CD4-positive, alpha-beta memory T cell (primary cell): ENCODE data around the gene AGAP1. TPM values are rescaled to one million over a fixed set of nuclear protein-coding genes. Genes with fewer than 3 reads are reported as not detected.

Experiments used
- CTCF ChIA-PET: fragments of 350-600 bp; sonication (Branson Sonifier 250); formaldehyde crosslinking; loops from one replicate; lab custom pipeline; 2021; ENCODE audit warnings: inconsistent platforms; ENCODE audit not compliant: partially characterized antibody; lab: Charles Lee
- POLR2A ChIA-PET: fragments of 350-600 bp; sonication (Branson Sonifier 250); formaldehyde crosslinking; loops from one replicate; lab custom pipeline; 2021; ENCODE audit not compliant: partially characterized antibody; lab: Charles Lee
- DNase-seq, 5 donors: peaks; one replicate each; pipeline versions ENCODE4 v3.0.0 to v3.0.0-alpha.2; 2020 to 2022; ENCODE audit warnings: mixed read lengths in 1 of 5
- H3K27ac ChIP-seq: one replicate; pipeline ENCODE4 v1.7.0; 2013; ENCODE audit warnings: low read depth, low read length
- H3K27me3 ChIP-seq: 2 replicates; pipeline ENCODE4 v1.7.0; 2013; ENCODE audit warnings: mild to moderate bottlenecking, low read length, moderate library complexity; ENCODE audit not compliant: insufficient read depth
- H3K36me3 ChIP-seq: 2 replicates; pipeline ENCODE4 v1.7.0; 2013; ENCODE audit warnings: mild to moderate bottlenecking, low read length, moderate library complexity; ENCODE audit not compliant: insufficient read depth
- H3K4me1 ChIP-seq: 2 replicates; pipeline ENCODE4 v1.7.0; 2013; ENCODE audit warnings: mild to moderate bottlenecking, low read length, moderate library complexity; ENCODE audit not compliant: insufficient read depth
- H3K4me3 ChIP-seq, 2 donors: one replicate each; pipeline ENCODE4 v1.7.0; 2013; ENCODE audit warnings: low read length in 2 of 2, mild to moderate bottlenecking in 1 of 2
- H3K9me3 ChIP-seq, 2 donors: one replicate each; pipeline ENCODE4 v1.7.0; 2013; ENCODE audit warnings: low read length in 2 of 2, control low read depth in 1 of 2; ENCODE audit not compliant: control insufficient read depth in 1 of 2
- H3K27ac Mint-ChIP-seq, 7 donors: one replicate each; pipeline ENCODE4 v1.8.0; 2020 to 2021; ENCODE audit warnings: mixed read lengths in 7 of 7, mild to moderate bottlenecking in 6 of 7, inconsistent platforms in 3 of 7, moderate library complexity in 3 of 7
- H3K27me3 Mint-ChIP-seq, 2 donors: one replicate each; pipeline ENCODE4 v1.8.0; 2020 to 2021; ENCODE audit warnings: mixed read lengths in 2 of 2
- H3K36me3 Mint-ChIP-seq, 2 donors: one replicate each; pipeline ENCODE4 v1.8.0; 2020 to 2021; ENCODE audit warnings: mixed read lengths in 2 of 2, inconsistent platforms in 1 of 2, mild to moderate bottlenecking in 1 of 2
- H3K4me1 Mint-ChIP-seq, 4 donors: one replicate each; pipeline ENCODE4 v1.8.0; 2020 to 2021; ENCODE audit warnings: mixed read lengths in 4 of 4, mild to moderate bottlenecking in 1 of 4
- H3K4me3 Mint-ChIP-seq, 8 donors: one replicate each; pipeline ENCODE4 v1.8.0; 2020 to 2021; ENCODE audit warnings: mixed read lengths in 8 of 8, mild to moderate bottlenecking in 7 of 8, moderate library complexity in 6 of 8, inconsistent platforms in 3 of 8
- H3K9me3 Mint-ChIP-seq, 8 donors: one replicate each; pipeline ENCODE4 v1.8.0; 2020 to 2021; ENCODE audit warnings: mixed read lengths in 8 of 8, mild to moderate bottlenecking in 5 of 8, inconsistent platforms in 3 of 8, moderate library complexity in 1 of 8
- intact Hi-C: fragments of 100-400 bp; cut with micrococcal nuclease; formaldehyde crosslinking; loops from one replicate; pipeline ENCODE4 v1.15.1; 2023
- polyA plus RNA-seq, 2 donors: library from polyadenylated mRNA; unstranded; fragments of 300-500 nt; fragmentation: Illumina TruSeq; gene quantifications; one replicate each; pipeline ENCODE4 v1.2.3, GENCODE V29; 2021
- total RNA-seq, 2 experiments: library from RNA; stranded (reverse); gene quantifications; one replicate each; pipeline ENCODE4 v1.2.3, GENCODE V29; 2021

Gene AGAP1
- total and polyA plus RNA-seq, 4 experiments from 2014 or later, result 0.24 to 2.9 (median 1.9) TPM

- no peaks in the 10 kb centered on the region for H3K36me3 ChIP-seq
- H3K9me3 Mint-ChIP-seq, result no peaks in the 10 kb centered on the region
- intact Hi-C loops, result no loop called here
- no peaks in the 10 kb centered on the region for H3K4me1 Mint-ChIP-seq
- H3K4me1 ChIP-seq, result no peaks in the 10 kb centered on the region
- H3K4me3 ChIP-seq, result no peak overlapping the region
- H3K27me3 ChIP-seq, result no peaks in the 10 kb centered on the region
- ChIA-PET POLR2A (no interaction called here), CTCF (interaction anchor here (1.1 to 1.3 kb wide), 2 partner anchors 10 to 13 kb away, joined by 3 read pairs; no protein-coding TSS in a partner anchor)
- H3K27ac ChIP-seq, result no peak overlapping the region
- no peaks in the 10 kb centered on the region for H3K36me3 Mint-ChIP-seq
- H3K27me3 Mint-ChIP-seq, result peaks cover 6 to 7% of the 10 kb centered on the region in 2 donors
- H3K4me3 Mint-ChIP-seq, result no peak overlapping the region
- no peak overlapping the region for H3K27ac Mint-ChIP-seq
- no peaks in the 10 kb centered on the region for H3K9me3 ChIP-seq
- no peak for DNase-seq
These were observed 88.9 kb downstream of the AGAP1 start for GRCh38 chr2:235582729-235583128.

GRCh38 chr2:235583144-235583543 is 89.3 kb downstream of the AGAP1 start:
- ChIA-PET POLR2A (no interaction called here), CTCF (interaction anchor here (0.7 to 1.1 kb wide), 2 partner anchors 12 to 69 kb away, joined by 3 read pairs; no protein-coding TSS in a partner anchor)
- intact Hi-C loops, result no loop called here
- H3K27ac ChIP-seq, result no peak overlapping the region
- Mint-ChIP-seq H3K9me3 (no peaks in the 10 kb centered on the region), H3K4me3 (no peak overlapping the region), H3K27ac (no peak overlapping the region), H3K36me3 (no peaks in the 10 kb centered on the region), H3K27me3 (peaks cover 4 to 7% of the 10 kb centered on the region in 2 donors), H3K4me1 (no peaks in the 10 kb centered on the region)
- no peaks in the 10 kb centered on the region for H3K27me3 ChIP-seq
- no peaks in the 10 kb centered on the region for H3K4me1 ChIP-seq
- no peak overlapping the region for H3K4me3 ChIP-seq
- no peaks in the 10 kb centered on the region for H3K9me3 ChIP-seq
- H3K36me3 ChIP-seq, result no peaks in the 10 kb centered on the region
- DNase-seq, result no peak

- Histone ChIP-seq H3K36me3 (no peaks in the 10 kb centered on the region), H3K4me1 (no peaks in the 10 kb centered on the region), H3K9me3 (no peaks in the 10 kb centered on the region), H3K27ac (no peak overlapping the region), H3K27me3 (no peaks in the 10 kb centered on the region), H3K4me3 (no peak overlapping the region)
- POLR2A ChIA-PET, result no interaction called here
- DNase-seq, result no peak
- Mint-ChIP-seq H3K9me3 (no peaks in the 10 kb centered on the region), H3K4me3 (no peak overlapping the region), H3K36me3 (no peaks in the 10 kb centered on the region), H3K27me3 (peaks cover 4 to 7% of the 10 kb centered on the region in 2 donors), H3K27ac (no peak overlapping the region), H3K4me1 (no peaks in the 10 kb centered on the region)
- intact Hi-C loops, result no loop called here
- CTCF ChIA-PET, result interaction anchor here (1.2 kb wide), 1 partner anchor 9 kb away, joined by 3 read pairs; no protein-coding TSS in a partner anchor
These were observed 90.2 kb downstream of the AGAP1 start for GRCh38 chr2:235583925-235584637.

DNA sequence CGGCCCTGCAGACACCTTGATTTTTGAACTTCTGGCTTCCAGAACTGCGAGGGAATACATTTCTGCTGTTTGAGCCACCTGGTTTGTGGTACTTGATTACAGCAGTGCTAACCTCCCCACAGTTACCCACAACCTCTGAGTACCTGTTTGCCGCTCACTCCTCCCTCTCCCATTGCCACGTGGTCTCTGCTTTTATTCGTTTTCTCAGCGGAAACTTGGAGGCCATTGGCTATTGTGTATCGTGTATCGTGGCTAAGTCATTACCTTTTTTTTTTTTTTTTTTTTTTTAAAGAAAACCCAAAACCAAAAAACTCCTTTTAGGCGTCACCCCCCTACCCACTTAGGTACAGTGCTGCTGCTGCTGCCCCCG is 90.8 kb downstream of the AGAP1 start:
- no peaks in the 10 kb centered on the region for H3K36me3 Mint-ChIP-seq
- ChIA-PET POLR2A (no interaction called here), CTCF (interaction anchor here (1.2 kb wide), 1 partner anchor 9 kb away, joined by 3 read pairs; no protein-coding TSS in a partner anchor)
- no peak for DNase-seq
- Histone ChIP-seq H3K4me3 (no peak overlapping the region), H3K36me3 (no peaks in the 10 kb centered on the region), H3K4me1 (no peaks in the 10 kb centered on the region), H3K27me3 (no peaks in the 10 kb centered on the region), H3K9me3 (no peaks in the 10 kb centered on the region), H3K27ac (no peak overlapping the region)
- peaks cover 3 to 7% of the 10 kb centered on the region in 2 donors for H3K27me3 Mint-ChIP-seq
- H3K4me3 Mint-ChIP-seq, result no peak overlapping the region
- no peaks in the 10 kb centered on the region for H3K4me1 Mint-ChIP-seq
- intact Hi-C loops, result no loop called here
- H3K27ac Mint-ChIP-seq, result no peak overlapping the region
- H3K9me3 Mint-ChIP-seq, result peaks cover 0 to 1% (median 0%) of the 10 kb centered on the region in 8 donors

GRCh38 chr2:235587202-235587601 is 93.4 kb downstream of the AGAP1 start:
- no peaks in the 10 kb centered on the region for H3K4me1 Mint-ChIP-seq
- no peaks in the 10 kb centered on the region for H3K36me3 ChIP-seq
- intact Hi-C loops, result no loop called here
- H3K36me3 Mint-ChIP-seq, result no peaks in the 10 kb centered on the region
- DNase-seq, result no peak
- peaks cover 1 to 2% of the 10 kb centered on the region in 2 donors for H3K27me3 Mint-ChIP-seq
- peaks cover 0 to 2% (median 0%) of the 10 kb centered on the region in 8 donors for H3K9me3 Mint-ChIP-seq
- H3K4me1 ChIP-seq, result no peaks in the 10 kb centered on the region
- POLR2A ChIA-PET, result no interaction called here
- H3K27ac ChIP-seq, result no peak overlapping the region
- H3K9me3 ChIP-seq, result no peaks in the 10 kb centered on the region
- H3K27ac Mint-ChIP-seq, result no peak overlapping the region
- no peak overlapping the region for H3K4me3 Mint-ChIP-seq
- H3K4me3 ChIP-seq, result no peak overlapping the region
- H3K27me3 ChIP-seq, result no peaks in the 10 kb centered on the region
- CTCF ChIA-PET, result interaction anchor here (1.7 kb wide), 1 partner anchor 9 kb away, joined by 4 read pairs; no protein-coding TSS in a partner anchor

- Mint-ChIP-seq H3K27me3 (peaks cover 1 to 5% of the 10 kb centered on the region in 2 donors), H3K4me1 (no peaks in the 10 kb centered on the region), H3K27ac (no peak overlapping the region), H3K9me3 (peaks cover 0 to 2% (median 0%) of the 10 kb centered on the region in 8 donors), H3K4me3 (no peak overlapping the region), H3K36me3 (no peaks in the 10 kb centered on the region)
- intact Hi-C loops, result no loop called here
- no peaks in the 10 kb centered on the region for H3K9me3 ChIP-seq
- H3K27me3 ChIP-seq, result no peaks in the 10 kb centered on the region
- no peaks in the 10 kb centered on the region for H3K4me1 ChIP-seq
- DNase-seq, result no peak
- POLR2A ChIA-PET, result no interaction called here
- H3K27ac ChIP-seq, result no peak overlapping the region
- CTCF ChIA-PET, result no interaction called here
- H3K36me3 ChIP-seq, result no peaks in the 10 kb centered on the region
- H3K4me3 ChIP-seq, result no peak overlapping the region
These were observed 94.9 kb downstream of the AGAP1 start for GRCh38 chr2:235588750-235589149.

DNA sequence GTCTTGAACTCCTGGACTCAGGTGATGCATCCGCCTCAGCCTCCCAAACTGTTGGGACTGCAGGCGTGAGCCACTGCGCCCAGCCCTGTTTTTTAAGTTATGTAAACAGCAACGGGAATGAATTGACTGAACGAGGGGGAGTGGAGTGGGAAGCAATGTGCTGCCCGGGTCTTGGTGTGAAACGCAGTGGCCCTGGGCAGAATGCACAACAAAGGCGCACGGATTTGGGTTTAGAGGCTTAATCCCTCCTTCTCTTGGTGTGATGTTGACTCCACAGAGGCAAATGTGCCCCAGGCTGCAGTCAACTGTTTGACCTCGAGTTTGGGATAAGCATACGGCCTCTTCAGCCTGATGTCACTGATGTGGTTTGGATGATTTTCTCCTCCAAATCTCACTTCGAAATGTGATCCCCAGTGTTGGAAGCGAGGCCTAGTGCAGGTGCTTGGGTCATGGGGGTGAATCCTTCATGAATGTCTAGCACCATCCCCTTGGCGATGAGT is 97.4 kb downstream of the AGAP1 start:
- CTCF ChIA-PET, result no interaction called here
- H3K27ac Mint-ChIP-seq, result no peak overlapping the region

More for the DNA sequence above, 97.4 kb downstream of the AGAP1 start:
- no peaks in the 10 kb centered on the region for H3K4me1 ChIP-seq
- Mint-ChIP-seq H3K4me3 (no peak overlapping the region), H3K9me3 (peaks cover 0 to 2% (median 0%) of the 10 kb centered on the region in 8 donors), H3K4me1 (peaks cover 0 to 1% (median 0%) of the 10 kb centered on the region in 4 donors), H3K36me3 (no peaks in the 10 kb centered on the region), H3K27me3 (peaks cover 3 to 5% of the 10 kb centered on the region in 2 donors)
- POLR2A ChIA-PET, result no interaction called here
- H3K27ac ChIP-seq, result no peak overlapping the region
- H3K9me3 ChIP-seq, result no peaks in the 10 kb centered on the region
- H3K36me3 ChIP-seq, result no peaks in the 10 kb centered on the region
- H3K4me3 ChIP-seq, result no peak overlapping the region
- DNase-seq, result no peak
- H3K27me3 ChIP-seq, result no peaks in the 10 kb centered on the region
- intact Hi-C loops, result no loop called here
